OCI-LY3 (cell line): ENCODE results near the gene HMGCLL1.

Experiments used
- H2AFZ ChIP-seq: fragments of 200-600, 300-600 bp; shearing (Covaris generic); 2 replicates; pipeline ENCODE4 v1.6.0; 2014; ENCODE audit warnings: antibody characterized with exemption, low read depth, low read length
- H3K27ac ChIP-seq: fragments of 200-600, 300-600 bp; sonication (generic); 2 replicates; pipeline ENCODE4 v1.5.1; 2014; ENCODE audit warnings: mild to moderate bottlenecking, low read length, moderate library complexity, mixed read lengths
- H3K27me3 ChIP-seq: fragments of 200-600, 300-600 bp; sonication (generic); 2 replicates; pipeline ENCODE4 v1.6.1; 2014; ENCODE audit warnings: low read depth, low read length, mixed read lengths
- H3K36me3 ChIP-seq: fragments of 200-600, 300-600 bp; sonication (generic); replicated peaks from 2 replicates; pipeline ENCODE3; 2014; ENCODE audit warnings: low read depth, low read length, mixed read lengths
- H3K4me1 ChIP-seq: fragments of 300-600, 200-600 bp; sonication (generic); 2 replicates; pipeline ENCODE4 v1.6.1; 2014; ENCODE audit warnings: low read length, mixed read lengths
- H3K4me2 ChIP-seq: fragments of 200-600, 300-600 bp; sonication (generic); 2 replicates; pipeline ENCODE4 v1.6.1; 2014; ENCODE audit warnings: low read length, mixed read lengths
- H3K4me3 ChIP-seq: fragments of 300-600, 200-600 bp; sonication (generic); 2 replicates; pipeline ENCODE4 v1.5.1; 2014; ENCODE audit warnings: antibody characterized with exemption, mild to moderate bottlenecking, low read length, moderate library complexity
- H3K79me2 ChIP-seq: fragments of 300-600, 200-600 bp; shearing (Covaris generic); 2 replicates; pipeline ENCODE4 v1.6.1; 2014; ENCODE audit warnings: mild to moderate bottlenecking, low read length, mixed read lengths
- H3K9ac ChIP-seq: fragments of 300-600, 200-600 bp; shearing (Covaris generic); 2 replicates; pipeline ENCODE4 v1.6.0; 2014; ENCODE audit warnings: mild to moderate bottlenecking, low read length, moderate library complexity
- H3K9me3 ChIP-seq: fragments of 200-600, 300-600 bp; shearing (Covaris generic); 2 replicates; pipeline ENCODE4 v1.6.1; 2014; ENCODE audit warnings: low read length, mixed read lengths; ENCODE audit not compliant: insufficient read depth
- H4K20me1 ChIP-seq: fragments of 200-600, 300-600 bp; sonication (generic); 2 replicates; pipeline ENCODE4 v1.6.1; 2016; ENCODE audit warnings: low read length, mixed read lengths; ENCODE audit not compliant: insufficient read depth
- CTCF ChIP-seq: fragments of 200-600, 300-600 bp; sonication (generic); IDR thresholded peaks from 2 replicates; pipeline ENCODE4 v1.5.1; 2014; ENCODE audit warnings: antibody characterized with exemption, low read length, low read depth
- EZH2phosphoT487 ChIP-seq: fragments of 200-600 bp; shearing (Covaris generic); IDR thresholded peaks from 2 replicates; pipeline ENCODE4 v1.6.1; 2018; ENCODE audit warnings: antibody characterized with exemption, mixed run types, low read depth

The HMGCLL1 gene

GRCh38 chr6:55511122-55511800, 67.7 kb downstream of the HMGCLL1 start:
- Histone ChIP-seq H3K36me3 (no peaks in the 10 kb centered on the region), H3K27me3 (no peaks in the 10 kb centered on the region), H2AFZ (no peak overlapping the region), H3K9ac (no peak overlapping the region), H3K4me3 (no peak overlapping the region), H3K9me3 (no peaks in the 10 kb centered on the region), H3K27ac (no peak overlapping the region), H3K4me2 (no peak overlapping the region), H3K4me1 (no peaks in the 10 kb centered on the region), H3K79me2 (no peaks in the 10 kb centered on the region), H4K20me1 (no peaks in the 10 kb centered on the region)
- no peak for TF ChIP-seq CTCF

- no peaks in the 10 kb centered on the region for H3K4me1 ChIP-seq
- no peaks in the 10 kb centered on the region for H3K36me3 ChIP-seq
- H3K9me3 ChIP-seq, result no peaks in the 10 kb centered on the region
- no peak overlapping the region for H3K4me3 ChIP-seq
- H3K27ac ChIP-seq, result no peak overlapping the region
- no peaks in the 10 kb centered on the region for H4K20me1 ChIP-seq
- no peak overlapping the region for H3K4me2 ChIP-seq
- no peak overlapping the region for H3K9ac ChIP-seq
- no peak overlapping the region for H2AFZ ChIP-seq
- TF ChIP-seq EZH2phosphoT487 (no peak), CTCF (no peak)
- no peaks in the 10 kb centered on the region for H3K27me3 ChIP-seq
- H3K79me2 ChIP-seq, result no peaks in the 10 kb centered on the region
These were observed 79.4 kb downstream of the HMGCLL1 start for GRCh38 chr6:55499591-55499990.

GRCh38 chr6:55497694-55498093, 81.3 kb downstream of the HMGCLL1 start:
- Histone ChIP-seq H3K9me3 (no peaks in the 10 kb centered on the region), H3K27ac (no peak overlapping the region), H4K20me1 (no peaks in the 10 kb centered on the region), H2AFZ (no peak overlapping the region), H3K79me2 (no peaks in the 10 kb centered on the region), H3K27me3 (no peaks in the 10 kb centered on the region), H3K36me3 (no peaks in the 10 kb centered on the region), H3K4me1 (no peaks in the 10 kb centered on the region), H3K4me3 (no peak overlapping the region), H3K9ac (no peak overlapping the region), H3K4me2 (no peak overlapping the region)
- no peak for TF ChIP-seq CTCF
- no peak for TF ChIP-seq EZH2phosphoT487

- no peaks in the 10 kb centered on the region for H3K79me2 ChIP-seq
- no peak overlapping the region for H3K9ac ChIP-seq
- TF ChIP-seq CTCF, result no peak
- TF ChIP-seq EZH2phosphoT487, result no peak
These were observed 82.8 kb downstream of the HMGCLL1 start for GRCh38 chr6:55496201-55496600.

More at GRCh38 chr6:55496201-55496600, 82.8 kb downstream of the HMGCLL1 start:
- Histone ChIP-seq H3K4me2 (no peak overlapping the region), H3K9me3 (no peaks in the 10 kb centered on the region), H3K27ac (no peak overlapping the region), H3K36me3 (no peaks in the 10 kb centered on the region), H3K4me1 (no peaks in the 10 kb centered on the region), H3K4me3 (no peak overlapping the region), H4K20me1 (no peaks in the 10 kb centered on the region), H2AFZ (no peak overlapping the region), H3K27me3 (no peaks in the 10 kb centered on the region)
